A549 (cell line): ENCODE results near the gene WDHD1. TPM values are rescaled to one million over a fixed set of nuclear protein-coding genes. Genes with fewer than 3 reads are reported as not detected.

ENCODE experiments used
- ATAC-seq, 2 experiments: fragments of 200-7000 bp in 1 of 2; fragments of >200 bp in 1 of 2; cut with Nextera tagmentation in 1 of 2; cut with Tn5 transposase in 1 of 2; 3 replicates each; pipeline versions ENCODE4 v1.8.0 to v1.9.1; 2018 to 2020; ENCODE audit warnings: mild to moderate bottlenecking in 1 of 2, moderate library complexity in 1 of 2
- CTCF ChIA-PET: fragments of 300-600 bp; sonication (Branson Sonifier 250); formaldehyde crosslinking; extraction: SDS; loops from one replicate; lab custom pipeline; 2021; ENCODE audit warnings: antibody characterized with exemption, inconsistent platforms; lab: Yijun Ruan, JAX
- POLR2A ChIA-PET: fragments of 350-600 bp; formaldehyde crosslinking; extraction: SDS; loops from one replicate; lab custom pipeline; 2021; ENCODE audit warnings: antibody characterized with exemption, inconsistent platforms; lab: Yijun Ruan, JAX
- DNase-seq, 2 experiments: peaks; one replicate each; pipeline versions ENCODE4 v3.0.0 to v3.0.0-alpha.2; 2011 to 2016; ENCODE audit warnings: low read depth in 1 of 2, low spot score in 1 of 2
- FAIRE-seq: peaks from 2 replicates; lab custom pipeline; 2011; peaks lifted over from hg19 to GRCh38; lab: Jason Lieb, UNC
- H3K27ac ChIP-seq, 2 experiments: fragments of >200 bp; sonication (Bioruptor Twin); formaldehyde crosslinking; 3 replicates each; pipeline ENCODE4 v1.5.1; 2016 to 2017
- H3K4me1 ChIP-seq: fragments of >200 bp; sonication (Bioruptor Twin); formaldehyde crosslinking; 3 replicates; pipeline ENCODE4 v1.6.1; 2016
- H3K4me2 ChIP-seq: fragments of >200 bp; sonication (Bioruptor Twin); formaldehyde crosslinking; 3 replicates; pipeline ENCODE4 v1.6.1; 2016
- H3K4me3 ChIP-seq: fragments of >200 bp; sonication (Bioruptor Twin); formaldehyde crosslinking; 3 replicates; pipeline ENCODE4 v1.5.1; 2016
- H3K9me3 ChIP-seq: fragments of >200 bp; sonication (Bioruptor Twin); formaldehyde crosslinking; 3 replicates; pipeline ENCODE4 v1.6.1; 2016
- BCL3 ChIP-seq: fragments of >200 bp; sonication (Bioruptor Twin); formaldehyde crosslinking; IDR thresholded peaks from 3 replicates; pipeline ENCODE4 v1.6.1; 2016
- CBX2 ChIP-seq: fragments of 200-600 bp; sonication (generic); IDR thresholded peaks from 2 replicates; pipeline ENCODE4 v1.6.1; 2016; ENCODE audit warnings: low read depth, mild to moderate bottlenecking, borderline replicate concordance
- CHD4 ChIP-seq: fragments of 200-600 bp; sonication (generic); IDR thresholded peaks from 2 replicates; pipeline ENCODE4 v1.6.1; 2016; ENCODE audit warnings: antibody characterized with exemption, mild to moderate bottlenecking, borderline replicate concordance
- EHF ChIP-seq: fragments of 250-450 bp; sonication (Bioruptor Pico); IDR thresholded peaks from 2 replicates; pipeline ENCODE4 v1.5.0; 2020; ENCODE audit warnings: mild to moderate bottlenecking
- HMGXB4 ChIP-seq: fragments of 250-450 bp; sonication (Bioruptor Pico); IDR thresholded peaks from 2 replicates; pipeline ENCODE4 v1.5.0; 2021; ENCODE audit warnings: mild to moderate bottlenecking, moderate library complexity, borderline replicate concordance
- HOXB5 ChIP-seq: fragments of 250-450 bp; sonication (Bioruptor Pico); IDR thresholded peaks from 2 replicates; pipeline ENCODE4 v1.5.0; 2020; ENCODE audit warnings: mild to moderate bottlenecking, moderate library complexity
- MAFK ChIP-seq: fragments of 450-650 bp; IDR thresholded peaks from 2 replicates; pipeline ENCODE4 v1.6.1; 2014; ENCODE audit not compliant: partially characterized antibody
- MAZ ChIP-seq: fragments of 150-350 bp; IDR thresholded peaks from 2 replicates; pipeline ENCODE4 v1.6.1; 2014; ENCODE audit warnings: antibody characterized with exemption, low read depth, low read length, borderline replicate concordance
- NFE2L2 ChIP-seq: fragments of 150-350 bp; conservative IDR thresholded peaks from 2 replicates; pipeline ENCODE4 v1.6.1; 2014; ENCODE audit warnings: low read length
- PBX3 ChIP-seq: IDR thresholded peaks from 2 replicates; pipeline ENCODE4 v1.6.1; 2012
- POLR2A ChIP-seq: IDR thresholded peaks from 2 replicates; pipeline ENCODE4 v1.6.1; 2012; ENCODE audit warnings: mild to moderate bottlenecking, low read length
- POLR2AphosphoS2 ChIP-seq: conservative IDR thresholded peaks from 2 replicates; pipeline ENCODE4 v1.6.1; 2012; ENCODE audit warnings: low read length, improper control_type of control experiment, inconsistent platforms
- RAD21 ChIP-seq, 2 experiments: fragments of >200 bp in 1 of 2; sonication (Bioruptor Twin) in 1 of 2; formaldehyde crosslinking in 1 of 2; IDR thresholded peaks in 1 of 2; conservative IDR thresholded peaks in 1 of 2; 2 replicates in 1 of 2; 3 replicates in 1 of 2; pipeline ENCODE4 v1.6.1; 2012 to 2018; ENCODE audit warnings: inconsistent platforms in 1 of 2
- RARB ChIP-seq: fragments of 250-450 bp; sonication (Bioruptor Pico); IDR thresholded peaks from 2 replicates; pipeline ENCODE4 v1.8.0; 2021; ENCODE audit warnings: mild to moderate bottlenecking, moderate library complexity
- RCOR1 ChIP-seq: fragments of 150-350 bp; IDR thresholded peaks from 2 replicates; pipeline ENCODE4 v1.6.1; 2014; ENCODE audit warnings: antibody characterized with exemption, low read length, low read depth
- RNF2 ChIP-seq: fragments of 200-600 bp; sonication (generic); IDR thresholded peaks from 2 replicates; pipeline ENCODE4 v1.6.1; 2016; ENCODE audit warnings: low read depth, mild to moderate bottlenecking, antibody characterized with exemption, moderate library complexity, borderline replicate concordance
- TP53 ChIP-seq: fragments of 250-450 bp; sonication (Bioruptor Pico); IDR thresholded peaks from 2 replicates; pipeline ENCODE4 v1.5.0; 2021; ENCODE audit warnings: mild to moderate bottlenecking, moderate library complexity
- ZNF302 ChIP-seq: fragments of 250-450 bp; sonication (Bioruptor Pico); IDR thresholded peaks from 2 replicates; pipeline ENCODE4 v1.9.0; 2021; ENCODE audit warnings: inconsistent platforms, mild to moderate bottlenecking, moderate library complexity
- WGBS: methylation state at CpG from one replicate; pipeline ENCODE4 v1.1.6; 2017; ENCODE audit errors: missing lambda C conversion rate; 5-methylcytosine and 5-hydroxymethylcytosine counted together
- polyA plus RNA-seq, 4 experiments: library from polyadenylated mRNA; depleted of rRNA in 3 of 4; stranded (reverse); fragments of >200 nt; fragmentation: RNase III in 1 of 4; extraction: RNeasy Plus Mini Kit Qiagen cat#74134 plus additional on column Dnase treatment in 1 of 4; gene quantifications; 2 replicates in 3 of 4; 3 replicates in 1 of 4; pipeline ENCODE4 v1.2.3, GENCODE V29; 2011 to 2017
- TF ChIP-seq, protein P1 (sequence below): fragments of 450-650 bp; IDR thresholded peaks from 2 replicates; pipeline ENCODE4 v1.6.1; 2014; ENCODE audit warnings: antibody characterized with exemption
- TF ChIP-seq, protein P2 (sequence below): fragments of 200-600 bp; sonication (generic); IDR thresholded peaks from 2 replicates; pipeline ENCODE4 v1.6.1; 2016; ENCODE audit warnings: antibody characterized with exemption, mild to moderate bottlenecking, moderate library complexity

Gene WDHD1
- polyA plus RNA-seq, 2 of the 4 experiments (the other 2 are of a cell fraction) = 16.3 to 35.6 TPM

- no peaks in the 10 kb centered on the region for H3K9me3 ChIP-seq
- FAIRE-seq (no peak), DNase-seq (no peak), ATAC-seq (no peak)
- TF ChIP-seq MAFK = no peak
- TF ChIP-seq HOXB5 (CRISPR knock-in tag) = no peak
- no peak for TF ChIP-seq RCOR1
- TF ChIP-seq HMGXB4 (CRISPR knock-in tag) = no peak
- no peak for TF ChIP-seq NFE2L2
- TF ChIP-seq, protein P1, sequence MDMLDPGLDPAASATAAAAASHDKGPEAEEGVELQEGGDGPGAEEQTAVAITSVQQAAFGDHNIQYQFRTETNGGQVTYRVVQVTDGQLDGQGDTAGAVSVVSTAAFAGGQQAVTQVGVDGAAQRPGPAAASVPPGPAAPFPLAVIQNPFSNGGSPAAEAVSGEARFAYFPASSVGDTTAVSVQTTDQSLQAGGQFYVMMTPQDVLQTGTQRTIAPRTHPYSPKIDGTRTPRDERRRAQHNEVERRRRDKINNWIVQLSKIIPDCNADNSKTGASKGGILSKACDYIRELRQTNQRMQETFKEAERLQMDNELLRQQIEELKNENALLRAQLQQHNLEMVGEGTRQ = no peak
- TF ChIP-seq PBX3 = no peak
- no peak for TF ChIP-seq EHF (CRISPR knock-in tag)
- no peak for TF ChIP-seq CHD4
- no peak for TF ChIP-seq BCL3
- no peak for TF ChIP-seq POLR2AphosphoS2
- TF ChIP-seq RNF2 = no peak
- TF ChIP-seq POLR2A = no peak
- no peak for TF ChIP-seq CBX2
- no peak for TF ChIP-seq TP53 (CRISPR knock-in tag)
- no peak for TF ChIP-seq ZNF302 (CRISPR knock-in tag)
- no peak for TF ChIP-seq RARB
- TF ChIP-seq RAD21 (conservative IDR thresholded peaks at IDR 0.05 in 1 of 2, IDR thresholded peaks at IDR 0.05 in 1 of 2) = no peak
- TF ChIP-seq MAZ = no peak
- TF ChIP-seq, protein P2, sequence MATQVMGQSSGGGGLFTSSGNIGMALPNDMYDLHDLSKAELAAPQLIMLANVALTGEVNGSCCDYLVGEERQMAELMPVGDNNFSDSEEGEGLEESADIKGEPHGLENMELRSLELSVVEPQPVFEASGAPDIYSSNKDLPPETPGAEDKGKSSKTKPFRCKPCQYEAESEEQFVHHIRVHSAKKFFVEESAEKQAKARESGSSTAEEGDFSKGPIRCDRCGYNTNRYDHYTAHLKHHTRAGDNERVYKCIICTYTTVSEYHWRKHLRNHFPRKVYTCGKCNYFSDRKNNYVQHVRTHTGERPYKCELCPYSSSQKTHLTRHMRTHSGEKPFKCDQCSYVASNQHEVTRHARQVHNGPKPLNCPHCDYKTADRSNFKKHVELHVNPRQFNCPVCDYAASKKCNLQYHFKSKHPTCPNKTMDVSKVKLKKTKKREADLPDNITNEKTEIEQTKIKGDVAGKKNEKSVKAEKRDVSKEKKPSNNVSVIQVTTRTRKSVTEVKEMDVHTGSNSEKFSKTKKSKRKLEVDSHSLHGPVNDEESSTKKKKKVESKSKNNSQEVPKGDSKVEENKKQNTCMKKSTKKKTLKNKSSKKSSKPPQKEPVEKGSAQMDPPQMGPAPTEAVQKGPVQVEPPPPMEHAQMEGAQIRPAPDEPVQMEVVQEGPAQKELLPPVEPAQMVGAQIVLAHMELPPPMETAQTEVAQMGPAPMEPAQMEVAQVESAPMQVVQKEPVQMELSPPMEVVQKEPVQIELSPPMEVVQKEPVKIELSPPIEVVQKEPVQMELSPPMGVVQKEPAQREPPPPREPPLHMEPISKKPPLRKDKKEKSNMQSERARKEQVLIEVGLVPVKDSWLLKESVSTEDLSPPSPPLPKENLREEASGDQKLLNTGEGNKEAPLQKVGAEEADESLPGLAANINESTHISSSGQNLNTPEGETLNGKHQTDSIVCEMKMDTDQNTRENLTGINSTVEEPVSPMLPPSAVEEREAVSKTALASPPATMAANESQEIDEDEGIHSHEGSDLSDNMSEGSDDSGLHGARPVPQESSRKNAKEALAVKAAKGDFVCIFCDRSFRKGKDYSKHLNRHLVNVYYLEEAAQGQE = no peak
- ChIA-PET CTCF (interaction anchor here (1.4 to 2.5 kb wide), 2 partner anchors 26 to 139 kb away, joined by 6 to 18 read pairs; partner anchors contain the start of gene MAPK1IP1L), POLR2A (no interaction called here)
- peak overlapping the region; percentile 95 for H3K4me2 ChIP-seq
- peak overlapping the region; percentile 69 for H3K4me3 ChIP-seq
- peak overlapping the region; percentile 83 to 96; a peak in 4 of 6 replicates for H3K27ac ChIP-seq
- H3K4me1 ChIP-seq = peaks cover 43% of the 10 kb centered on the region
- WGBS = 70% methylated on average over 7 of the region's 7 CpGs
These were observed 951 bp downstream of the WDHD1 start for GRCh38 chr14:55025948-55026347.
